Suprapubic skin (tissue), 4 donors: Measurements from ENCODE around the gene OSM. TPM values are rescaled to one million over a fixed set of nuclear protein-coding genes. Genes with fewer than 3 reads are reported as not detected.

Experiments used
- DNase-seq, 2 donors: peaks; one replicate each; pipeline ENCODE4 v3.0.0-alpha.2; 2019; ENCODE audit warnings: low spot score in 2 of 2
- H3K27ac ChIP-seq: fragments of 200-600 bp; sonication (generic); one replicate; pipeline ENCODE4 v1.5.1; 2019
- H3K27me3 ChIP-seq: fragments of 200-600 bp; sonication (generic); one replicate; pipeline ENCODE4 v1.5.1; 2019
- H3K36me3 ChIP-seq: fragments of 200-600 bp; sonication (generic); one replicate; pipeline ENCODE4 v1.5.1; 2019
- H3K4me1 ChIP-seq: fragments of 200-600 bp; sonication (generic); one replicate; pipeline ENCODE4 v1.5.1; 2019
- H3K4me3 ChIP-seq: fragments of 200-600 bp; sonication (generic); one replicate; pipeline ENCODE4 v1.5.1; 2019; ENCODE audit warnings: mild to moderate bottlenecking
- H3K9me3 ChIP-seq: fragments of 200-600 bp; sonication (generic); one replicate; pipeline ENCODE4 v1.5.1; 2019
- EP300 ChIP-seq: sonication (generic); formaldehyde crosslinking; IDR thresholded peaks from one replicate; pipeline ENCODE4 v1.6.1; 2017; ENCODE audit warnings: antibody characterized with exemption
- POLR2A ChIP-seq, 2 donors: fragments of 450-650 bp; IDR thresholded peaks; one replicate each; pipeline ENCODE4 v1.6.1; 2017; ENCODE audit warnings: antibody characterized with exemption in 2 of 2, mild to moderate bottlenecking in 2 of 2, moderate library complexity in 2 of 2
- POLR2AphosphoS5 ChIP-seq, 3 donors: sonication (generic); formaldehyde crosslinking; IDR thresholded peaks; one replicate each; pipeline ENCODE4 v1.6.1; 2017; ENCODE audit warnings: antibody characterized with exemption in 3 of 3
- WGBS: methylation state at CpG from one replicate; pipeline ENCODE4 v1.1.5; 2018; 5-methylcytosine and 5-hydroxymethylcytosine counted together
- total RNA-seq, 4 donors: library from RNA; depleted of rRNA; stranded (reverse); fragments of >200 nt; gene quantifications; one replicate each; pipeline ENCODE4 v1.1.0, GENCODE V29; 2016
- TF ChIP-seq, protein P1 (sequence below), 2 donors: fragments of 200-600 bp in 1 of 2; fragments of 450-650 bp in 1 of 2; sonication (generic) in 1 of 2; IDR thresholded peaks; one replicate each; pipeline ENCODE4 v1.5.1; 2016 to 2019; ENCODE audit warnings: antibody characterized with exemption in 2 of 2, mild to moderate bottlenecking in 1 of 2, moderate library complexity in 1 of 2

OSM gene
- total RNA-seq, 4 donors from 2014 or later, result 0.34 TPM; not detected in 3

GRCh38 chr22:30243661-30244060 lies 23.0 kb downstream of the OSM start:
- TF ChIP-seq POLR2A (IDR thresholded peaks at IDR 0.05) (no peak), EP300 (no peak), POLR2AphosphoS5 (IDR thresholded peaks at IDR 0.05) (no peak)
- TF ChIP-seq, protein P1, sequence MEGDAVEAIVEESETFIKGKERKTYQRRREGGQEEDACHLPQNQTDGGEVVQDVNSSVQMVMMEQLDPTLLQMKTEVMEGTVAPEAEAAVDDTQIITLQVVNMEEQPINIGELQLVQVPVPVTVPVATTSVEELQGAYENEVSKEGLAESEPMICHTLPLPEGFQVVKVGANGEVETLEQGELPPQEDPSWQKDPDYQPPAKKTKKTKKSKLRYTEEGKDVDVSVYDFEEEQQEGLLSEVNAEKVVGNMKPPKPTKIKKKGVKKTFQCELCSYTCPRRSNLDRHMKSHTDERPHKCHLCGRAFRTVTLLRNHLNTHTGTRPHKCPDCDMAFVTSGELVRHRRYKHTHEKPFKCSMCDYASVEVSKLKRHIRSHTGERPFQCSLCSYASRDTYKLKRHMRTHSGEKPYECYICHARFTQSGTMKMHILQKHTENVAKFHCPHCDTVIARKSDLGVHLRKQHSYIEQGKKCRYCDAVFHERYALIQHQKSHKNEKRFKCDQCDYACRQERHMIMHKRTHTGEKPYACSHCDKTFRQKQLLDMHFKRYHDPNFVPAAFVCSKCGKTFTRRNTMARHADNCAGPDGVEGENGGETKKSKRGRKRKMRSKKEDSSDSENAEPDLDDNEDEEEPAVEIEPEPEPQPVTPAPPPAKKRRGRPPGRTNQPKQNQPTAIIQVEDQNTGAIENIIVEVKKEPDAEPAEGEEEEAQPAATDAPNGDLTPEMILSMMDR (IDR thresholded peaks at IDR 0.05), result no peak
- Histone ChIP-seq H3K4me3 (no peak overlapping the region), H3K36me3 (no peaks in the 10 kb centered on the region), H3K4me1 (peaks cover 36% of the 10 kb centered on the region), H3K27ac (no peak overlapping the region), H3K9me3 (no peaks in the 10 kb centered on the region), H3K27me3 (peaks cover 10% of the 10 kb centered on the region)
- DNase-seq, result no peak
- 88% methylated on average over 18 of the region's 22 CpGs for WGBS

GRCh38 chr22:30241576-30242371 lies 24.9 kb downstream of the OSM start:
- H3K27ac ChIP-seq, result no peak overlapping the region
- WGBS, result 72% methylated on average over 15 of the region's 15 CpGs

DNA sequence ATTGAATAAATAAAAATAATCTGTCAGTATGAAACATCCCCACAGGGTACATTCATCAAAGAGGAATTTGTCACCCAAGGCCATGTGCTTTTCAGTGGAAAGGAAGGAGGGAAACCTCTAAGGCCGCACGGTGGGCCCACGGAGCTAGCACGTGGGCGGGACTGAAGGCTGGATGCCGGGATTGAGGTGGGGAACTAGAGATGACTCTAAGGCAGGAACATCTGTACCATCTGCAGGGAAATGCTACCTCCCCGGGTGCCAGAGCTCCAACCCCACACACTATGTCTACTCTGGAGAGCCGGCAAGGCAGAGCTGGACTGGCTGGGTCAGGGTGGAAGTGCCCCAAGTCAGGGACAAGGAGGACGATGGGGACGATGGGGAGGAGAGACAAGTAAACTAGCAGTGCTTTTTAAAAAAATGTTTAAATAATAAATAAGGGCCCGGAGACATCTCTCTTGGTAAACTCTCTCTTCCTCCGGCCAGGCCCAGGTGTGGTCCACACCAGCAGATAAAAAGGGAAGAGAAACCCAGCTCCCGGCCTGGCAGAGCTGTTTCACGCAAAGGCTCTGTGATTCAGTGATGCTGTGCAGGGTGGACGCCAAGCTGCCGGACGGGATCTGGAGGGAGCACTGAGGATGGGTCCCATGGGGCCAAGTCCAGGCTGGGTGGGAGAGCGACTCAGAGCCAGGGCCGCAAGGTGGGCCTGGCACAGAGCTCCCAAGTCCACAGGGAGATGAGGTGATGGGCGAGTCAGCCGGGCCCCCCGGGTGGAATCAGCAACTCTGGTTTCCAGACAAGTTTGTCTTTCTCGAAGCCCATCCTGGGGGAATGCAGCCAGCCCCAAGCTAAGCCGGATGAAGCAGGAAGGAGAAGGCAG lies 25.9 kb downstream of the OSM start:
- H3K4me3 ChIP-seq, result no peak overlapping the region
- H3K9me3 ChIP-seq, result no peaks in the 10 kb centered on the region
- no peak for DNase-seq
- WGBS, result 84% methylated on average over 24 of the region's 24 CpGs
- H3K27ac ChIP-seq, result no peak overlapping the region
- H3K27me3 ChIP-seq, result peaks cover 1% of the 10 kb centered on the region
- TF ChIP-seq, protein P1 (IDR thresholded peaks at IDR 0.05), result no peak
- TF ChIP-seq POLR2AphosphoS5 (IDR thresholded peaks at IDR 0.05) (no peak), EP300 (no peak), POLR2A (IDR thresholded peaks at IDR 0.05) (no peak)
- peaks cover 19% of the 10 kb centered on the region for H3K4me1 ChIP-seq
- H3K36me3 ChIP-seq, result no peaks in the 10 kb centered on the region

More at GRCh38 chr22:30241576-30242371, 24.9 kb downstream of the OSM start:
- Histone ChIP-seq H3K36me3 (no peaks in the 10 kb centered on the region), H3K4me1 (peaks cover 29% of the 10 kb centered on the region), H3K9me3 (no peaks in the 10 kb centered on the region), H3K27me3 (peaks cover 3% of the 10 kb centered on the region), H3K4me3 (no peak overlapping the region)
- TF ChIP-seq, protein P1 (IDR thresholded peaks at IDR 0.05), result no peak
- TF ChIP-seq POLR2AphosphoS5 (IDR thresholded peaks at IDR 0.05) (no peak), EP300 (no peak), POLR2A (IDR thresholded peaks at IDR 0.05) (no peak)
- no peak for DNase-seq

DNA sequence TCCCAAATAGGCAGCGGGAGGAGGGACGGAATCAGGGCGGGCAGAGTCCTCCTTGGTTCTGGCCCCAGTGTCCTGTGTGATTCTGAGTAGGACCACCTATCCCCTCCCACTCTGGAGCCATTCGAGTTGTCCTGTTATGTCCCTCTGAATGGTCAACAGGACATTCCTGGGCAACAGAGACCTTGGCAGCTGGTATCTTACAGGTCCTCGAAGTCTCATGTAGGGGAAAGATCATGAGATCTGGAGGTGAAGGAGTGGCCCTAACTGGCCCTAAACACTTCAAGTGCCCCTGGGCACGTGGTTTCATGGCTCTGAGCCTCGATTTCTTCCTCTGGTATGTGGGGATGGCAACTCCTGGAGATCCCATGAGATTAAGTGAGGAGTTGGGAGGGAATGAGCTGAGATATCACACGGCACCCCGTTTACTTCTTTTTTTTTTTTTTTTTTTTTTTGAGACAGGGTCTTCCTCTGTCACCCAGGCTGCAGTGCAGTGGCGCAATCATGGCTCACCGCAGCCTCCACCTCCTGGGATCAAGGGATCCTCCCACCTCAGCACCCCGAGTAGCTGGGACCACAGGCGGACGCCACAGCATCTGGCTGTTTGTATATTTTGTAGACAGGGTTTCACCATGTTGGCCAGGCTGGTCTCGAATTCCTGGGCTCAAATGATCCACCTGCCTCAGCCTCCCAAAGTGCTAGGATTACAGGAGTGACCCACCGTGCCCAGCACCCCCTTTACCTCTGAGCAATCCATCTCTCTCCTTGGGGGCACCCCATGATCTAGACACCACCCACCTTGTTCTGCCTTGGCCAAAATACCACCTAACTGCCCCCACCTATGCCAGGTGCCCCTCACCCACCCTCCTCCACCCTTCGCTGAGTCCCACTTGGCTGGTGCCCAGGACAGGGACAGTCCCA lies 26.9 kb downstream of the OSM start:
- Histone ChIP-seq H3K4me3 (no peak overlapping the region), H3K36me3 (no peaks in the 10 kb centered on the region), H3K4me1 (peaks cover 20% of the 10 kb centered on the region), H3K27me3 (no peaks in the 10 kb centered on the region), H3K9me3 (no peaks in the 10 kb centered on the region), H3K27ac (no peak overlapping the region)
- TF ChIP-seq POLR2AphosphoS5 (IDR thresholded peaks at IDR 0.05) (no peak), POLR2A (IDR thresholded peaks at IDR 0.05) (no peak)
- DNase-seq, result no peak
- 82% methylated on average over 16 of the region's 17 CpGs for WGBS
